GM12864 (cell line): Measurements from ENCODE around the gene DHX30.
A peak's percentile ranks its signal among the peaks of the same experiment; 100 is the strongest.
"Not testable (repeated sequence)": the region's sequence is repeated elsewhere in the genome, so short reads cannot be mapped to it uniquely, and the experiment has no call there.

ENCODE experiments used
- DNase-seq: peaks from one replicate; pipeline ENCODE4 v3.0.0-alpha.2; 2011; ENCODE audit warnings: low read depth
- H3K4me3 ChIP-seq: 2 replicates; pipeline ENCODE4 v1.5.1; 2011; ENCODE audit warnings: mild to moderate bottlenecking, low read depth, low read length, control low read depth
- TF ChIP-seq, protein P1 (sequence below): IDR thresholded peaks from 2 replicates; pipeline ENCODE4 v1.5.1; 2011; ENCODE audit warnings: low read depth, mild to moderate bottlenecking, moderate library complexity, low read length, control low read depth, inconsistent platforms; ENCODE audit errors: missing control alignments

DHX30 gene

DNA sequence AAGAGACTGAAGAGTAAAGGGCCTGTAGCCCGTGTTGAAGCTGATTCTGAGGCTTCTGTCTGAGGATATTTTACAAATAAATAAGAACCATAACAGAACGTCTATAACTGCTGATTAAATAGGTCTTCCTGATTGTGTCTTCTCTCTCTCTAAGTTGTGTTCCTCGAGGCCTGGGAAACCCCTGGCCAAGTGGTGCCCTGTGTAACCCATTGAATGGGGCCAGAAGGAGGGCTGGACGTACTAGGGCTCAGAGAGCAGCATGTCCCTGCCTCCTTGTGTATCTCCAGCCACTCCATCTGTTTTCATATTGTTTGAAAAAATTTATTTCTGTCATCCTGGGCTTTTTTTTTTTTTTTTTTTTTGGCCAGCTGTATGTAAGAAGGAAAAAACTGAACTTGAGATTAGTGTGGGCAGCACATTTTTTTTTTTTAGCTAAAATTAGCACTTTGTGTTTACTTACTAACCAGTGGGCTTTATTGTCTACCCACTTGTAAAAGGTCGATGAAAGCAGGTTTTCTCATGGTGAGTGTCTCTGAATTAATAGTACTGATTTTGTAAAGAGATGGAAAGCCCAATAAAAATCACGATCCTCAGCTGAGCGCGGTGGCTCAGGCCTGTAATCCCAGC, 10.7 kb downstream of the DHX30 start:
- DNase-seq = no peak
- TF ChIP-seq, protein P1, sequence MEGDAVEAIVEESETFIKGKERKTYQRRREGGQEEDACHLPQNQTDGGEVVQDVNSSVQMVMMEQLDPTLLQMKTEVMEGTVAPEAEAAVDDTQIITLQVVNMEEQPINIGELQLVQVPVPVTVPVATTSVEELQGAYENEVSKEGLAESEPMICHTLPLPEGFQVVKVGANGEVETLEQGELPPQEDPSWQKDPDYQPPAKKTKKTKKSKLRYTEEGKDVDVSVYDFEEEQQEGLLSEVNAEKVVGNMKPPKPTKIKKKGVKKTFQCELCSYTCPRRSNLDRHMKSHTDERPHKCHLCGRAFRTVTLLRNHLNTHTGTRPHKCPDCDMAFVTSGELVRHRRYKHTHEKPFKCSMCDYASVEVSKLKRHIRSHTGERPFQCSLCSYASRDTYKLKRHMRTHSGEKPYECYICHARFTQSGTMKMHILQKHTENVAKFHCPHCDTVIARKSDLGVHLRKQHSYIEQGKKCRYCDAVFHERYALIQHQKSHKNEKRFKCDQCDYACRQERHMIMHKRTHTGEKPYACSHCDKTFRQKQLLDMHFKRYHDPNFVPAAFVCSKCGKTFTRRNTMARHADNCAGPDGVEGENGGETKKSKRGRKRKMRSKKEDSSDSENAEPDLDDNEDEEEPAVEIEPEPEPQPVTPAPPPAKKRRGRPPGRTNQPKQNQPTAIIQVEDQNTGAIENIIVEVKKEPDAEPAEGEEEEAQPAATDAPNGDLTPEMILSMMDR = no peak
- H3K4me3 ChIP-seq = no peak overlapping the region

DNA sequence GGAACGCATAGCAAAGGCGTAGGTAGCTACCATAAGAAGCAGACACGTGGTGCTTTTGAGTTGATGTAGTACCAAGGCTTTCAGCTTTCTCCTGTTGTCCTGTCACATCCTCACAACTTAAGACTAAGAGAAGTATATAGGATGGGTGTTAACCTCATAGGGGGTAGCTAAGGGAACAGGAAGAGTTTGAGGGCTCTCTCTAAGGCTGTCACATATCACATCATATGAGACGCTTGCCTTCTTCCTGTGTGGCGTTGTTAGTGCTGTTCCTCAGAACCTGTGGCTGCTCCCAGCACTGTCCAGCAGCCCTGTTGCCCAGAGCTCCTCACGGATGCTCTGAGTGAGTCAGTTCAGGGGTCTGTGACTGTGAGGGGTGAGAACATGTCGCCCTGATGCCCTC, 14.7 kb downstream of the DHX30 start:
- TF ChIP-seq, protein P1 = no peak
- H3K4me3 ChIP-seq = no peak overlapping the region
- no peak for DNase-seq

DNA sequence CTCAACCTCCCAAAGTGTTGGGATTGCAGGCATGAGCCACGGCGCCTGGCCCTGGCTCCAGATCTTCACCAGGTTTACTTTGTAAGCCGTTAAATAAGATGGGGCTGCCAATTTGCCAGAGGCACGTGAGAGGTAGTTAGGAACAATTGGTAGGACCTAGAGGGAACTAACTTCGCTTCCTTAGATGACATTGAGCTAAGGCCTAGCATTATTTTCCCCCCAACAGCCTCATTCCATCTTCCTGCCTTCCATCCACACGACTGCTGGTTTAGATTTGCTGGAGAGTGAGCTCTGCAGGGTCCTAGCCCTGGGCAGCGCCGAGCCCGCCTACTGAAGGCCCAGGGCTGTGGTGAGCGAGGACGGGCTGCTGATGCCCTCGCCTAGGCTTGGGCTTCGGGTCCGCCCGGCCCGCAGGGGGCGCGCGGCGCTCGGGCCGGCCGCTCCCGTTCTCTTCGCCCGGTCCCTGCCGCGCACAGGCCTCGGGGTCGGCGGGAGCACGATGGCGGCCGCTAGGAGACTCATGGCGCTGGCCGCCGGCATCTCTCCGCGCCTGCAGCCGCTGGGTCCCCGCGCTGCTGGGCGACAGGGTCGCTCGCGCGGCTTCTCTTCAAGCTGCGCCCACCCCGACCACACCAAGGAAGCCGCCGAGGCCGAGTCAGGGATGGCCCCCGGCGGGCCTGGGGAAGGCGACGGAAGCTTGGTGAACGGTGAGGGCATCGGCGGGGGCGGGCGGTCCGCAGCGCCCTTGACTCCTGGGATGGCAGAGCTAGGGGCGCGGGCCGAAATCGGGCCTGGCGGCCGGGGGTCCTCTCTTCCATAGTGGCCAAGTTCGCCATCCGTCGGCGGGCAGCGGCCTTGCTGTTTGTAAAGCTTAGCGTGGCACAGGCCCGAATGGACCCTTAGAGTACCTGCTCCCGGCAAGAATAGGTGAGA, 21.9 kb downstream of the DHX30 start:
- peak overlapping the region; percentile 78 for H3K4me3 ChIP-seq
- TF ChIP-seq, protein P1 = peak; percentile 78
- DNase-seq = peak; percentile 34

DNA sequence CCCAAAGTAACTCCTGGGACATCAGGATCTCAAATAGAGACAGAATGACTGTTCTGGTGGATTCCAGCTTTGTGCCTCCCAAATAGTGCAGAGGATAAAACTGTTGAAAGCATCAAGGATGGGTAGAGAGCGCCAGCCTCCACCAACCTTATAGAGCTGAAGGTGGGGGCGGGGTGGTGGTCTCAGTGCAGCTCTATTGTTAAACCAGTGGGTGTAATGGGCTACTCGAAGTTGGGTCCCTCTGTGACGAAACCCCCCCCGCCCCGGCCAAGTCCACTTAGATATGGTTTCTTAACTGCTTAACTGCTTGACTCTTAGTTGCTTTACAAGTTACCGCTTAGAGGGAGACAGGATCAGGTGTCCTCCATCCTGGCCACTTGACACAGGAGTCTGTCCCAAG, 22.7 kb downstream of the DHX30 start:
- H3K4me3 ChIP-seq = peak overlapping the region; percentile 78
- DNase-seq = no peak
- TF ChIP-seq, protein P1 = no peak

DNA sequence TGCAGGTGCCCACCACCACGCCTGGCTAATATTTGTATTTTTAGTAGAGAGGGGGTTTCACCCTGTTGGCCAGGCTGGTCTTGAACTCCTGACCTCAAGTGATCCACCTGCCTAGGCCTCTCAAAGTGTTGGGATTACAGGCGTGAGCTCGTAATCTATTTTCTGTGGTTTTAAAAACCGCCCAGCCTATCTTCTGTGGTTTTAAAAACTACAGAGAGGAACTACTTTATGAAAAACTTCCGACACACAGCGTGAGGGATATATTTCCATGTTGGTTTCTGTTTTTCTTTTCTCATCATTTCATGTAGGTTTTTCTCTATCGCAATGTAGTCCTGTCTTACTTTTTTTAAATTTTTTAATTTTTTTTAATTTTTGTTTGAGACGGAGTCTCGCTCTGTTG, 26.5 kb downstream of the DHX30 start:
- H3K4me3 ChIP-seq, DNase-seq: not testable (repeated sequence)

DNA sequence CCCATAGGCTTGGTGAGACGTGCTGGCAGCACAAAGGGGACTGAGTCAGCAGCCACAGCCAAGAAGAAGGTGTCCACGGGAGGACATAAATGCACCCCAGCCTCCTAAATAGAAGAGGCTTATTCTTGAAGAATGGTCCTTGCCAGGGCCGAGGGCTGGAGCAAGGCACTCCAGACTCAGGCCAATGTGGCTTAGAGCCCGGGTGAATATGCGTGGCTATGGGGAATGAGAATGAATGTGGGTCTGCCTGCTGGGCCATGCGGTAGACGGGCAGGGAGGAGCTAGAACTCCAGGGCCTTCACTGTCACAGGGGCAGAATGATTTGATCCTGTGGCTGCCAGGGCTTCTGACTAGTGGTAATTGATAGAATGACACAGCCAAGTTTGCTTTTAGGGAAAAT, 34.0 kb downstream of the DHX30 start:
- DNase-seq = no peak
- TF ChIP-seq, protein P1 = no peak
- H3K4me3 ChIP-seq = no peak overlapping the region

DNA sequence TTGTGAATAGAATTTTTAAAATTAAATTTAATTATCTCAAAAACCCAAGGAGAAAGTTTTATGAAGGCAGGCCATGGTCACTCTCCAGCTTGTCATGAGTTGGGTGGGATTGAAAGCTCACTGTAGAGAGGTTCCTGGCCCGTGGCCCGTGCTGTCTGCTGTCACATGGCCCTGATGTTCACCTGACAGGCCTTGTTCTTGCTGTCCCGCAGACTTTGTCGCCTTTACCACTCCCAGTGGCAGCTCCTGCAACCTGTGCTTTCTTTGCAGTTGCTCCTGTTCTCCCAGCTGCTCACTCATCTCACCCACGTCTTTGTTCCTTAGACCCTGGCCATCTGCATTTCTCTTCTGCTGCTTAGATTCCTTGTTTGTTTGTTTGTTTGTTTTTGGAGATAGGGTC, 35.6 kb downstream of the DHX30 start:
- no peak overlapping the region for H3K4me3 ChIP-seq
- no peak for DNase-seq
- TF ChIP-seq, protein P1 = no peak
